ENCODE results near the gene R3HDM2.

The R3HDM2 gene

DNA sequence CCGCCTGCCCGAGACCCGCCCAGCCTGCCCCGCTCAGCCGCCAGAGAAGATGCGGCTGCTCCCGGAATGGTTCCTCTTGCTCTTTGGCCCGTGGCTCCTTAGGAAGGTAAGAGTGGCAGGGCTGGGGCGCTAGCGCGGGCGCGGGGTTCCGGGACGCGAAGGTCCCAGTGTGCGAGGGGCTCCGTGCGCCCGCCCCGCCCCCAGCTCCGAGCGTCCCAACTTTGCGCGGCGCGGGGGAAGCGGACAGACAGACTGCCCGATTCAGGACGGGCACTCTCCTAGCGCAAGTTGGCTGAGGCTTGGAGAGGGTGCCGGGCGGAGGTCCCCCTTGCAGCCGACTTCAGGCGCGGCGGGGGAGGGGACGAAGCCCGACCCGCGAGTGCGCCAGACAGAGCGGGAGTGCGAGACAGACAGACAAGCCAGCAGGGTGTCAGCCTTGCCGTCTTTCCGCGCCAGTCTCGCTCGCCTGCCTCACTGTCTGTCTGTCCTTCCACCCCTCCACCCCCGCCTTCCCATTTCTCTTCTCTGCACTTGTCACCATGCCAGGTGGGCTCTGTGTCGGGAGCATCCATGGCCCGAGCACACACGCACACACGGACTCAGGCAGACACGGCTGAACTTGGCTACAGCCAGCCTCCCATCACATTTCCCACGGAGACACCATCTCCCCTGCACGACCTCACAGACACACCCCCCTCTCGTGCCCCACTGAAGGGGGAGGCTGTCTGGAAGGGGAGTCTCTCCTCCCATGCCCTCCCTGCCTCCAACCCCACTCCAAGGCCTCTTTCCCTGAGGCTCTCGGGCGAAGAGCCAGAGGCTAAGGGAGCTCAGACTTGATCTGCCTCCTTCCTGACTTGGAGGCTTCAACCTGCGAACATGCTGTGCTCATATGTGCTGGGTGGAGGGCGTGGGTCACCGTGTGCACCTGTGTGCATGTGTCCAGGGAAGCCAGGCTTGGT is 213.6 kb downstream of the R3HDM2 start:
- DNase-seq (ENCODE audit: low read depth in 3 of 3), result no peak

DNA sequence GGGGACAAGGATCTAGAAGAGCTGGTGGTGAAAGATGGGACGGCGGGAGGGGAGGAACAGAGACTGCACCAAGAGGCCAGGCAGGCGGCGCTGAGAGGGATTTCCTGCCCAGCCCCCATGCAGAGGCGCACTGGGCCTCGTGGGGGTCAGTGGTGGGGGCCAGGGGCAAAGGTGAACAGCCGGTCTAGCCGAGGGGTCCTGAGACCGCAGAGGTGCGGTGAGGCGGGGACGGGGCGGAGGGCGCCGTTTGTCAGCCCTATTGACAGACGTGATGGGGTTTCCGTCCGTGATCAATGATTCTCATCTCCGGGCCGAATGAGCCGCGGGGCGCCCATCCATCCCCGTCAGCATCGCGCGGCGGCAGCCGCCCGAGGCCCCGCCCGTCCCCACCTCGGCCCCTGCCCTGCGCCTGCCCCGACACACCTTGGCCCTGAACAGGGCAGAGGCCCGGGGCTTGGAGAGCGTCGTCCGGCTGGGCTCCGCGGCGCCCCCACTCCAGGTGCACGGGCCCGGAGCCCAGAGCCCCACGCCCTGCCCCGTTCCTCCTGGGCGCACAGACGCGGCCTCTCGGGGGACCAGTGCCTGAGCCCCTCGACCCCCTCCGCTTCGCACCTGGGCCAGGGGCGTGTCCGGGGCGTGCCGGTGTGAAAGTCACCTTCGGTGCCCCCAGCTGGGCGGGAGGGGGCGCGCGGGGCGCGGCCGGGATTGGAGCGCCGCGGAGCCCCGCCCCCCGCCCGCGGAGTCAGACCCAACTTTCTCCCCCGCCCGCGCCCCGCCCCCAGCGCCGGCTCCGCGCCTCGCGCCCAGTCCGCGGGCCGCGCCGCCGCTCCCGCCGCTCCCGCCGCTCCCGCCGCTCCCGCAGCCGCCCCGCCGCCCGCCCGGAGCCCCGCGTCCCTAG is 214.6 kb downstream of the R3HDM2 start, which contains the start of gene NXPH4:
Gene NXPH4 (plus strand): TSS at position 781 of the 898 bp plus-strand sequence. CDS start 176 bp downstream, outside the sequence.
- no peak for DNase-seq (ENCODE audit: low read depth in 3 of 3)

DNA sequence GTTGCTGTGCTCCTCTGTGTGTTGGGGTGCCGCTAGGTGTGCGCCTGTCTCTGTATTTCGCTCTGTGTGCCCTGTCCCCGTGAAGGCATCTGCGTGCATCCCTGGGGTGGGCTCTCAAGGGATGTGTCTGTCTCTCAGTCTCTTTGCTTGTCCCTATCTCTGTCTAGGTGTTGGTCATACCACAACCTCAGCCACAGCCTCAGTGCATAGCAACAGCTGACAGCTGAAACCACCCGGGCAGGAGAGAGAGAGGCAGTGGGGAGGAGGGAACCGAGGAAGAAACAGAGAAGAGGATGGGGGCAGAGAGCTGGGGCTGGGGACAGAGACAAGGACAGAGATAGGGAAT is 215.2 kb downstream of the R3HDM2 start:
- DNase-seq (ENCODE audit: low read depth in 3 of 3), result no peak

DNA sequence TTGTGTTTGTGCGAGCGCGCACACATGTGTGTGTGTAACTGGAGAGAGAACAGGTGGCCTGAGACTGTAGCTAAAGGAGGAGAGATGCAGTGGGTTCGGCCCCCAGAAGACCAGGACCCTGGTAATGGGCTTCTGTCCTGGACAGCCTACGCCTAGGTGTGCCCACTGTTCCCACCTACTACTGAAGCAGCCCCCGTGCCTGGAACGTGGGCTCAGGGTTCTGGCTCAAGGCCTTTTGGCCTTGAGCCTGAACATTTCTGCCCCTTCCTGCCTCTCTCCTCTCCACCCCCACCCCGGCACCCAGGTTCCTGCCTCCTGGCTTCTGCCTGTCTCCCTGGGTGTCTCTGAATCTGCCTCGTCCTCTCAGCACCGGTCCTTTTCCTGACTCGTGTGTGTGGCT is 215.8 kb downstream of the R3HDM2 start:
- DNase-seq (ENCODE audit: low read depth in 3 of 3), result no peak

DNA sequence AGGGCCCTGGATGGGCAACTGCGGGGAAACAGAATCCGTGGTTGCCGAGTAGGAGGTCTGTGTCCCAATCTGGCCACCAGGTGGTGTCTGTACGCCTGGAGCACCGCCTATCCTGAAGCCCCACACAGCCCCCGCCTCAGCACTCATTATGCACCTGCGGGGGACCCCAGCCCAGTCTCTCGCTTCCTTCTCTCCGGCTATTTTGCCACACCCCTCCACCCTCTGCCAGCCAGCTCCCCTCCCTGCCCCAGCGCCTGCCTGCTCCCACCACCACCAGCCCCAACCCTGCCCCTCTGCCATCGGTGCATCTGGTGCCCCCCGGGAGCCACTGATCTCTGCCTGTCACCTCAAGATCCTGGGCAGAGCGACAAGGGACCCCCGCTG is 216.5 kb downstream of the R3HDM2 start:
- peak in 2 of 3 donors; percentile 47 to 71 for DNase-seq (ENCODE audit: low read depth in 3 of 3)

DNA sequence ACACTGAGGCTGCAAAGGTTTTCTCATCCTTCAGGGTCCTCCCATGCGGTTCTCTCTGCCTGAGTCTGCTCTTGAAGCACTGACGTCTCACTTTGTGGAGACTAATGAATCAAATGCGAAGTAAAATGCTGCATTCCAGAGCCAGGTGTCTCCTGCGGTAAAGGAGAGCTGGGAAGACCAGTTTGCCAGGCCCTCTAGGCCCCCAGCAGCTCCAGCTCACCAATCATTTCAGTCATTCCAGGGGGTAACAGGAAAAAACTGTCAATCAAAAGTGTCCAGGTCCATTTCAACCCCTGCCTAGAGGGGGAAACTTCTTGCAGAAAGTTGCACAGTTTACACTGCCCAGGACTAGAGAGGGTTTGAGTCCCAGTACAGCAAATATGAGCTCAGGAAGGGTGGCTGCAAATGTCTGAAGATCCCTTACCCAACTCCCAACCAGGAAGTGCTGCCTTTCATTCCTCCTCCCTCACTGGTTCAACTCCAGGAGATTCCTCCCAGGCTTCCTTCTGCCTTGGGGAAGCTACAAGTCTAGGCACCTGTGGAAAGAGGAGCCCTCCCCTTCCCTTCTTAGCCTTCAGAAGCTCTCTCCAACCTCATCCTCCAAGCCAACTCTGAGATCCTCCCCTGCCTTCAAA is 217.0 kb downstream of the R3HDM2 start:
- no peak for DNase-seq (ENCODE audit: low read depth in 3 of 3)

DNA sequence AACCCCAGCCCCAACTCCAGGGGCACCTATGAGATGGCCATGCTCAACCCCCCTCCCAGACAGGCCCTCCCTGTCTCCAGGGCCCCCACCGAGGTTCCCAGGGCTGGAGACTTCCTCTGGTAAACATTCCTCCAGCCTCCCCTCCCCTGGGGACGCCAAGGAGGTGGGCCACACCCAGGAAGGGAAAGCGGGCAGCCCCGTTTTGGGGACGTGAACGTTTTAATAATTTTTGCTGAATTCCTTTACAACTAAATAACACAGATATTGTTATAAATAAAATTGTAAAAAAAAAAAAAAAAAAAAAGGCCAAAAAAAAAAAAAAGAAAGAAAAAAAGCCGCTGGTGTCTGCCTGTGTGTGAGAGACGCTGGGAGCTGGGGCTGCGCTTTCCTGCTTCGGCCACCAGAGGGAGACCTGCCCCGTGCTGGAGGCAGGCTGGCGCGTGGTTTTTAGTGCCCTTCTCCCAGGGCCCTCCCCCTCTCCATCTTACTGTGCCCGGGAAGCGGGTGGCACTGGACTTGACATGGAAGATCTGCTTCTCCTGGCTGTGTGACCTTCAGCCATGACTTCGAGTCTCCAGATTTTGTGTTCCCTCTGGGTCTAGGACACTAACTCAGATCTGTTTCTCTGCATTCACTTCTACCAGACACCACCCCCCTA is 217.7 kb downstream of the R3HDM2 start:
- DNase-seq (ENCODE audit: low read depth in 3 of 3), result peak; percentile 64 to 75 (median 73)

DNA sequence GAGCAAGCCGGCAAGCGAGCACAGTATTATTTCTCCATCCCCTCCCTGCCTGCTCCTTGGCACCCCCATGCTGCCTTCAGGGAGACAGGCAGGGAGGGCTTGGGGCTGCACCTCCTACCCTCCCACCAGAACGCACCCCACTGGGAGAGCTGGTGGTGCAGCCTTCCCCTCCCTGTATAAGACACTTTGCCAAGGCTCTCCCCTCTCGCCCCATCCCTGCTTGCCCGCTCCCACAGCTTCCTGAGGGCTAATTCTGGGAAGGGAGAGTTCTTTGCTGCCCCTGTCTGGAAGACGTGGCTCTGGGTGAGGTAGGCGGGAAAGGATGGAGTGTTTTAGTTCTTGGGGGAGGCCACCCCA is 218.2 kb downstream of the R3HDM2 start:
- DNase-seq (ENCODE audit: low read depth in 3 of 3), result no peak

DNA sequence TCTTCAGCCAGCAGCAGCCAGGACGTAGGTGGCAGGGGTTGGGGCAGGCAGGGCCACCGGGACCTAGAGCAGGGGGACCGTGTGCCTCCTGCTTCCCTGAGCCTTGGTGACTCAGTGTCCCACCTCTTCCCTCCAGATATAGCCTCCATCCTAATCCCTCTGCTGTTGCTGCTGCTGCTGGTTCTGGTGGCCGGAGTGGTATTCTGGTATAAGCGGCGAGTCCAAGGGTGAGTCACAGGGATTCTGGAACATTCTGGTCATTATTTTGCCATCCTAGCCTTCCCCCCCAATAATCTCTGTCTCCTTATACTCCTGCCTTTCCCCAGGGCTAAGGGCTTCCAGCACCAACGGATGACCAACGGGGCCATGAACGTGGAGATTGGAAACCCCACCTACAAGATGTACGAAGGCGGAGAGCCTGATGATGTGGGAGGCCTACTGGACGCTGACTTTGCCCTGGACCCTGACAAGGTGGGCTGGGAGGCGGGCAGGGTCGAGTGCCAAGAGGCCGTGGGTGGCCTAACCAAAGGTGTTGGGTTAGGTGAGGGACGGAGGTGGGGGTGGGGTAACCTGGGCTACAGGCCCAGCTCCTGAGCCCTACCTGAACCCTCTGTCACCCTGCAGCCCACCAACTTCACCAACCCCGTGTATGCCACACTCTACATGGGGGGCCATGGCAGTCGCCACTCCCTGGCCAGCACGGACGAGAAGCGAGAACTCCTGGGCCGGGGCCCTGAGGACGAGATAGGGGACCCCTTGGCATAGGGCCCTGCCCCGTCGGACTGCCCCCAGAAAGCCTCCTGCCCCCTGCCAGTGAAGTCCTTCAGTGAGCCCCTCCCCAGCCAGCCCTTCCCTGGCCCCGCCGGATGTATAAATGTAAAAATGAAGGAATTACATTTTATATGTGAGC is 218.8 kb downstream of the R3HDM2 start:
- DNase-seq (ENCODE audit: low read depth in 3 of 3), result no peak

DNA sequence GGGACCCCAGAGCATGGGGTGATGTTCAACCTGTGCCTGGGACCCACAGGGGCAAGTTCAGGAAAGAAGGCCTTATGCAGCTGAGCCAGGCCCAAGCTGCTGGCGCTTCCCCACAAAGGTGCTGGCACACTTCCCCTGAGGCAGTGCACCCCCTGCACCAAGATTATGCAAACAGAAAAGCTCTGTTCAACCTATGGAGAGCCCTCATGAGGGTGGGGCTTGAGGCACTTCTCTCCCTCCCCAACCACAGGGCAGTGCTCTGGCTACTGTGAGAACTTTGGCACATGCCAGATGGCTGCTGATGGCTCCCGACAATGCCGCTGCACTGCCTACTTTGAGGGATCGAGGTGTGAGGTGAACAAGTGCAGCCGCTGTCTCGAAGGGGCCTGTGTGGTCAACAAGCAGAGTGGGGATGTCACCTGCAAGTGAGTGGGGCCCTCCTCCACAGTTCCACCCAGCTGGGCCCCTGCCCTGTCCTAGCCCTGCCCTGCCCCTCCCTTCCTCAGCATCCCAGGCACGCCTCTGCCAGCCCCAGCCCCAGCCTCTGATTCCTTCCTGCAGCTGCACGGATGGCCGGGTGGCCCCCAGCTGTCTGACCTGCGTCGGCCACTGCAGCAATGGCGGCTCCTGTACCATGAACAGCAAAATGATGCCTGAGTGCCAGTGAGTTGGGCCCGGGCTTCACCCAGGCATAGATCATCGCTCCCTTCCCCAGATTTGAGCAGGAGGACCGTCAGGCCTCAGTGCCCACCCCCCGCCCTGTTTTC is 219.7 kb downstream of the R3HDM2 start:
- no peak for DNase-seq (ENCODE audit: low read depth in 3 of 3)

DNA sequence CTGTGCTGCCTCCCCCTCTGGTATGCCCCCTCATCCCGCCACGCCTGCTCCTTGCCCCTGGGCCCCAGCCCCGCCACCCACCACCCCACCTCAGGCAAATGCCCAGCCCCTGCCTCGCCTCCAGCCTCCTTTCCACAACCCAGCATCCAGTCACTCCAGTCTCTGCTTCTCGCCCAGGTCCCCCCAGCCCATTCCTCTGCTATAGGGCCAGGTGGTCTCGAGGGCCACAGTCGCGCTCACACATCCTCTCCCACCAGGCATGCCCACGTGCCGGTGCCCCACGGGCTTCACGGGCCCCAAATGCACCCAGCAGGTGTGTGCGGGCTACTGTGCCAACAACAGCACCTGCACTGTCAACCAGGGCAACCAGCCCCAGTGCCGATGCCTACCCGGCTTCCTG is 220.4 kb downstream of the R3HDM2 start:
- no peak for DNase-seq (ENCODE audit: low read depth in 3 of 3)

DNA sequence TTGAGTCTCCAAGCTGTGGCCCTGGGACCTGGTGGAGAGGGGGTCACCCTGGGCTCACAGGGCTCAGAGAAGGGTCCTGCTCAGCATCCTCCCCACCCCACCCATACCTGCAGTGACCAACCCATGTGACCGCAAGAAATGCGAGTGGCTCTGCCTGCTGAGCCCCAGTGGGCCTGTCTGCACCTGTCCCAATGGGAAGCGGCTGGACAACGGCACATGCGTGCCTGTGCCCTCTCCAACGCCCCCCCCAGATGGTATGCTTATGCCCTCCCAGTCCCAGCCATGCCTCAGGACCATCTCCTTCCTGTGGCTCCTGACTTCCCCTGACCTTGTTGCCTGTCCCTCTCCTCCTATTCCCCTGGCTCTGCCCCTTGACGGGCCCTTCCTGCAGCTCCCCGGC is 220.9 kb downstream of the R3HDM2 start:
- no peak for DNase-seq (ENCODE audit: low read depth in 3 of 3)

DNA sequence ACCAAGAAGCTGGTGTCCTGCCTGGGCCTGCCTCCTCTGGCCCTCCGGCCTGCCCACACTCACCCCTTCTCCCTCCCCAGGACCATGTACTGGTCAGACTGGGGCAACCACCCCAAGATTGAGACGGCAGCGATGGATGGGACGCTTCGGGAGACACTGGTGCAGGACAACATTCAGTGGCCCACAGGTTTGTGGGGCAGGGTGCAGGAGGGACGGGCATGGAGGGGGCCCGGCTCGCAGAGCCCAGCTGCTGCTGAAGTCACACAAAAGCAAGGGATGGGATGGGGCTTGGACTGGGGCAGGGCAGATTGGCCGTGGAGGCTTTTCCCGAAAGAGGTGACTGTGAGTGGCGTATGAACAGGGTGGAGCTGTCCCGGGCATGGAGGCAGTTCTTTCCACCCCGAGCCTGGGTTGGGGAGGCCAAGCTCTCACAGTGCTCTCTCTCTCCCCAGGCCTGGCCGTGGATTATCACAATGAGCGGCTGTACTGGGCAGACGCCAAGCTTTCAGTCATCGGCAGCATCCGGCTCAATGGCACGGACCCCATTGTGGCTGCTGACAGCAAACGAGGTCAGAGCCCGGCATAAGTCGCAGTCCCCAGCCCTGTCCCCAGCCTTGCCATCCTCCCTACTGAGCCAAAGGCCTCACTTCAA is 222.1 kb downstream of the R3HDM2 start:
- DNase-seq (ENCODE audit: low read depth in 3 of 3), result no peak

DNA sequence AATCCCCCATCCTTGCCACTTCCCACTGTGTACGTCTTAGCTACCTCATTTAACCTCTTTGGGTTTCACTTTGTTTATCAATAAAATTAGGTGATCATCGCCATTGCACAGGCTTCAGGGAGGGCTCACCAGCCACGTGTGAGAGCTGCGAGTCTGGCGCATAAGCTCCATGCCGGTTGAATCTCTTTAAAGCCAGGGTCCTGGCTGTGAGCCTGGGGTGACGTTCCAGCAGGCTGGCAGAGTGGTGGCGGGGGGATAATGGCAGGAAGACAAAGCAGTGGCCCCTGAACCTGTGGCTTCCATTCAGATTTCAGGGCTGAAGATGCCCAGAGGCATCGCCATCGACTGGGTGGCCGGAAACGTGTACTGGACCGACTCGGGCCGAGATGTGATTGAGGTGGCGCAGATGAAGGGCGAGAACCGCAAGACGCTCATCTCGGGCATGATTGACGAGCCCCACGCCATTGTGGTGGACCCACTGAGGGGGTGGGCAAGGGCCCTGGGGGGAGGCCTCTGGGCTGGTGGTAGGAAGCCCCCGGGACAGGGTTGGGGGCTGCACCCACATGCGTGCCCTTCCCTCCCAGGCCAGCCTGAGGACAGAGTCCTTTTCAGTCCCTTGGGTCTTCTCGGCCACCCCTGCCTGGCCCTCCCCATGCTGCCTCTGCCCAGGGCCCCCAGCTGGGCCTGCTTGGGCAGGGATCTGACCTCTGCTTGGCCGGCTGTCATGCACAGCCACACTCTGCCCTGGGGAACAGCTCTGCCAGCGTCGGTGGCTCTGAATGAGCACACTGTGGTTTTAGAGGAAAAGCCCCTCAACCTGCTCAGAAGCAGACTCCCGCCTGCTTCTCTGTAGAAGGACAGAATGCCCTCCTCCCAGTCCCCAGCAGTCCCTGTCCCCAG is 222.9 kb downstream of the R3HDM2 start:
- DNase-seq (ENCODE audit: low read depth in 3 of 3), result no peak

DNA sequence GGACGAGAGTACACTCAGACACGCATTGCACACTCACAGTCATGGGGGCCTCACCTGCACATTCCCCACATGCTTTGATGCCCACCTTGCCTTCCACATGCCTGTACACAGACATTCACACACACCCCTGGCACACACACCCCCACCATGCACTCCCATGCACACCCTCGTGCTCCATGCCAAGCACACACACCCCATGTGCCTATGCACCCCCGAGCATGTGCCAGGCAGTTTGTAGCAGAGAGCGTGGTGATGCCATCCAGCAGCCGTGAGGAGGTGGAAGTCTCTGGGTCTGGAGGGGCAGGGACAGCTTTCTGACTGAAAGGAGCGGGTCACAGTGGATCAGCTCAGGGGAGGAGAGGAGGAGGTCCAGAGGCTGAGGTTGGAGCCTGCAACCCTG is 224.9 kb downstream of the R3HDM2 start:
- no peak for DNase-seq (ENCODE audit: low read depth in 3 of 3)

DNA sequence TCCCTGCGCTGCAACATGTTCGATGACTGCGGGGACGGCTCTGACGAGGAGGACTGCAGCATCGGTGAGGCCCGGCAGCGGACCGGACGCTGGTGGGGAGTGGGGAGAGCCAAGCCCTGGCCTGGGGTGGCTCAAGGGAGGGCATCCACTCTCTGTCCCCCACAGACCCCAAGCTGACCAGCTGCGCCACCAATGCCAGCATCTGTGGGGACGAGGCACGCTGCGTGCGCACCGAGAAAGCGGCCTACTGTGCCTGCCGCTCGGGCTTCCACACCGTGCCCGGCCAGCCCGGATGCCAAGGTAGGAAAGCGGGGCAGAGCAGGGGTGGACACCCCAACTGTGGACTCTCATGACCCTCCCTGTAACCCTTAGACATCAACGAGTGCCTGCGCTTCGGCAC is 225.7 kb downstream of the R3HDM2 start:
- DNase-seq (ENCODE audit: low read depth in 3 of 3), result no peak

DNA sequence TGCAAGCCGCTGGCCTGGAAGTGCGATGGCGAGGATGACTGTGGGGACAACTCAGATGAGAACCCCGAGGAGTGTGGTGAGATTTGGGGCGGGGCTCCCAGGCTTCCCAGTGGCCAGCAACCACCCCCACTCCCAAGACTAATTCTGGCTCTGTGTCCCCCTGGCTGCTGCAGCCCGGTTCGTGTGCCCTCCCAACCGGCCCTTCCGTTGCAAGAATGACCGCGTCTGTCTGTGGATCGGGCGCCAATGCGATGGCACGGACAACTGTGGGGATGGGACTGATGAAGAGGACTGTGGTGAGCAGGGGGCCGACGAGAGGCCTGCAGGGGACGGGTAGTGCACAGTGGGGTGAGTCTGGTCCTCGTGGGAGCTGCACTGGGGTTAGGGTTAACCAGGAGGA is 226.4 kb downstream of the R3HDM2 start:
- DNase-seq (ENCODE audit: low read depth in 3 of 3), result no peak

DNA sequence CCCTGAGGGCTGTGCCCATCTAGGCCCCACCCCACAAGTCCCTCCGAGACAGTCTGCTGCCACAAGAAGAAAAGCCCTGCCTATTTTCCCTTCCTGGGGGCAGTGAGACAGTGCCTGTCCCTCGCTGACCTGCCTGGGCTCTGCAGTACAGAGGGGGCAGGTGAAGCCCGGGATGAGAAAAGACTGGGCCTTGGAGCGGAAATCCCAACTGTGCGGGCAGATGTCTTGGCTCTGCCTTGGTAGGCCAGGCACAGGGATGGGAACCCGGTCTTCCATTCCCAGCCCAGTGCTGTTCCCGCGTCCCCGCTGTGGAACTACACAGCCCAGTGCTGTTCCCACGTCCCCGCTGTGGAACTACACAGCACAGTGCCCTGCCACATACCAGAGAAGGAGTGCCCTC is 227.1 kb downstream of the R3HDM2 start:
- no peak for DNase-seq (ENCODE audit: low read depth in 3 of 3)
